Uterus (tissue), 2 donors: ENCODE data around the gene TMEM247.

Experiments
- CTCF ChIP-seq, 4 experiments: fragments of 200-600 bp in 2 of 4; fragments of 450-650 bp in 2 of 4; sonication (generic) in 2 of 4; IDR thresholded peaks; one replicate each; pipeline ENCODE4 v1.5.1; 2016 to 2019; ENCODE audit warnings: antibody characterized with exemption in 4 of 4, mild to moderate bottlenecking in 2 of 4, moderate library complexity in 1 of 4
- POLR2A ChIP-seq, 2 donors: fragments of 450-650 bp; IDR thresholded peaks; one replicate each; pipeline ENCODE4 v1.6.1; 2016; ENCODE audit warnings: antibody characterized with exemption in 2 of 2, mild to moderate bottlenecking in 1 of 2, moderate library complexity in 1 of 2

GRCh38 chr2:46508312-46508711 is 28.9 kb downstream of the TMEM247 start:
- TF ChIP-seq CTCF (IDR thresholded peaks at IDR 0.05) (no peak), POLR2A (IDR thresholded peaks at IDR 0.05) (no peak)
